SK-N-MC (cell line): ENCODE measurements around the gene NBEAL1.
"Not testable (repeated sequence)": the region's sequence is repeated elsewhere in the genome, so short reads cannot be mapped to it uniquely, and the experiment has no call there.

Source experiments
- EZH2 ChIP-seq: fragments of 200-600 bp; sonication (generic); IDR thresholded peaks from one replicate; pipeline ENCODE4 v1.6.1; 2017; ENCODE audit warnings: antibody characterized with exemption
- POLR2AphosphoS5 ChIP-seq: IDR thresholded peaks from 2 replicates; pipeline ENCODE4 v1.6.1; 2012; ENCODE audit warnings: mild to moderate bottlenecking, low read depth, low read length, borderline replicate concordance

- not testable (repeated sequence) for TF ChIP-seq EZH2, POLR2AphosphoS5
Observed at GRCh38 chr2:203253422-203254095, 238.9 kb downstream of the NBEAL1 start.
